ENCODE measurements around the gene SETD3. TPM values are rescaled to one million over a fixed set of nuclear protein-coding genes. Genes with fewer than 3 reads are reported as not detected.

The SETD3 gene
- total RNA-seq, 4 donors from 2014 or later: 61.8 to 78.3 (median 70.1) TPM

DNA sequence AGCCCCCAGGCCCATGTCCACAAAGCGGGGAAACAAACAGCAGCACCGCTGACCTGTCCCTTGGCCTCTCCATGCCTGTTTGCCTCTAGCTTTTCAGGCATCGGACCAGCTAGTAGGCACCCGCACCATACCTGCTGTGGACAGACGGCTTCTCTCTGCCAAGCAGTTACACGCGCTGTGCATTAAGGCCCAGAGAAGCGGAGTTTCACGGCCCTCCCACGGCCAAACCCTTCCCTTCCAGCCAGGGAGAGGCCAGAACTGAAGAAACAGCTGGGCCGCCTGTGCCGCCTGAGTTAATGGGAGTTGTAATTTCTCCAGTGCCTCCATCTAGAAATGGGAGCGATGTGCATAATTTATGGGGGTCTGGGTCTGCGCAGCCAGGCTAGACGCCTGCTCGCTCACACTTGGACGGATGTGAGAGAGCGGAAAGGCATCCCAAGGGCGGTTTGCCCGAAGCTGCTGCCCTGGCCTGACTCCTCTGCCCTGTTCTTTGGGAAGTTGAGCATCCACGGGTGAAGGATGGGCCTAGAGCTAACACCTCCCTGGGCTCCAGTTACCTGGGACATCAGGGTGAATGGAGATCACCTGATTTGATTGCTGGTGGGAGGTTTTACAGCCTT, 119.0 kb downstream of the SETD3 start:
- TF ChIP-seq, protein P1, sequence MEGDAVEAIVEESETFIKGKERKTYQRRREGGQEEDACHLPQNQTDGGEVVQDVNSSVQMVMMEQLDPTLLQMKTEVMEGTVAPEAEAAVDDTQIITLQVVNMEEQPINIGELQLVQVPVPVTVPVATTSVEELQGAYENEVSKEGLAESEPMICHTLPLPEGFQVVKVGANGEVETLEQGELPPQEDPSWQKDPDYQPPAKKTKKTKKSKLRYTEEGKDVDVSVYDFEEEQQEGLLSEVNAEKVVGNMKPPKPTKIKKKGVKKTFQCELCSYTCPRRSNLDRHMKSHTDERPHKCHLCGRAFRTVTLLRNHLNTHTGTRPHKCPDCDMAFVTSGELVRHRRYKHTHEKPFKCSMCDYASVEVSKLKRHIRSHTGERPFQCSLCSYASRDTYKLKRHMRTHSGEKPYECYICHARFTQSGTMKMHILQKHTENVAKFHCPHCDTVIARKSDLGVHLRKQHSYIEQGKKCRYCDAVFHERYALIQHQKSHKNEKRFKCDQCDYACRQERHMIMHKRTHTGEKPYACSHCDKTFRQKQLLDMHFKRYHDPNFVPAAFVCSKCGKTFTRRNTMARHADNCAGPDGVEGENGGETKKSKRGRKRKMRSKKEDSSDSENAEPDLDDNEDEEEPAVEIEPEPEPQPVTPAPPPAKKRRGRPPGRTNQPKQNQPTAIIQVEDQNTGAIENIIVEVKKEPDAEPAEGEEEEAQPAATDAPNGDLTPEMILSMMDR (IDR thresholded peaks at IDR 0.05): no peak
- ATAC-seq (ENCODE audit: low FRiP score) (no peak), DNase-seq (ENCODE audit: low spot score) (no peak)

DNA sequence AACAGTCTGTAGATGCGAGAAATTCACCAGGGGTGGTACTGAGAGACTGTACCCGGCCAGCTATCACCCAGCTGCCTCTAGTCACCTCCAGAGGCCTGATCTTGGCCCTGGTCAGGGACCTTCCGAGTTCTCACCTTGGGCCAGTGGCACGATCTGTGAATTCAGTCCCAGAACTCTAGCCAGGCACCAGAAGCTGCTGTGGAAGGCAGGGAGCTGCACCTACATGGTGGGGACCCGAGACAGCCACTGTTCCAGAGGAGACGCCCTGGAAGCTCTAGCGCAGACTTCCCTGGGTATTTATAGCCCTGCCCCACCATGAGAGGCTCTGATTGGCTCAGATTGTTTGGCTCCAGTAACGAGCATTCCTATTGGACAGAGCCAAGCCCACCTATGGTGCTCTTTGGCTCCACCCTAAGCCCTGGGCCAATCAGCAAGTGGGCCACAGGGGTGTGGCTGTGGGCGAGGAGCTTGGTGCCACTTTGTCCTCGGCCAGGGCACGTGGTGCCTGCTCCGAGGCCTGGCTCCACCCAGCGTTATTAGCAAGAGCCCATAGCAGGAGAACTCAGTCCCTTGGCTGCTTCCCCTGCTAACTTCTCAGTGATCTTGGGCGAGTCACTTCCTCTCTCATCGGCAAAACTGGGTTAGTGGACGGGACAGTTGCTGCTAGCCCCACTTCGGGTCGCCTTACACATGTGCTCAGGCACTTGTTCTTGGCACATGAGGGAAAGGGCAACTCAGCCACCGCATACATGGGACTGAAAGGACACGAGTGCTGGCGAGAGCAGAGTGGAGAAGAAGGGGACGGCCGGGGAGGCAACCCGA, 119.7 kb downstream of the SETD3 start:
- TF ChIP-seq, protein P1 (IDR thresholded peaks at IDR 0.05): no peak
- no peak for DNase-seq (ENCODE audit: low spot score)
- ATAC-seq (ENCODE audit: low FRiP score): no peak

DNA sequence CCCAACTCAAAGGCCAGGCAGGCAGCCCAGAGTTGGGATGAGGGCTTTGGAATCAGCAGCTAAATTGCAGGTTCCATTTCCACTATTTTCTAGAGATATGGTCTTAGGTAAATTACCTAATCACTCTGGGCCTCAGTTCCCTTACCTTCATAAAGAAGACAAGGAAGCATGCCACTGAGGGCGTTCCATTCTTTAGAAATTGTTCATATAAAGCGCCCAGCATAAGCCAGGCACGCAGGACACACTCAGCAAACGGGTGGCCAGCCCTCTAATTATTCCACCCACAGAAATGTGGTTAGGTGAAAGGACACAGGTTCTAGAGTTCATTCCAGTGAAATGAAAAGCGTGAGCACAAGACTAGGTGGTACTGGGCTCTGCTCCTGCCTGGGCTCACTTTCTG, 120.8 kb downstream of the SETD3 start:
- DNase-seq (ENCODE audit: low spot score): no peak
- TF ChIP-seq, protein P1 (IDR thresholded peaks at IDR 0.05): no peak

DNA sequence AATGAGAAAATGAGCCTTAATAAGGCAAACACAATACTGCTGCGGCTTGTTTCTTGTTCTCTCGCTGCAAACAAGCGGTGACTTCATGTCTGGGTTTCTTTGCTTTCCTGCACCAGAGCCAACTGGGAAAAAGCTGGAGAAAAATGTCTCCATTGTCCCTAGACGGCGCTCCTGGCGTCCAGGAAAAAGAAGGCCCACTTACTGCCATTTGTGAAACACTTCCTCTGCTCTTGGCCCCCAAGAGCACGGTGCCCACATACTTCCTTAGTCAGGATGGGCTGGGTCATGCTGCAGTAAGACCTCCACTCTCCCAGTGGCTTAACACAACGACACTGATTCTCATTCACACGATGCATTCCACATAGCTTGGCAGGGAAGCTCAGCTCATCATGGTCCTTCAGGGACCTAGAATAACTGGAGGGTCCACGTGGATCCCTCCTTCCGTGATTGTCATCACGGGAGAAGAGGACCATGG, 122.7 kb downstream of the SETD3 start:
- DNase-seq (ENCODE audit: low spot score) (no peak), ATAC-seq (ENCODE audit: low FRiP score) (no peak)
- TF ChIP-seq, protein P1 (IDR thresholded peaks at IDR 0.05): no peak

More for the DNA sequence above, 120.8 kb downstream of the SETD3 start:
- ATAC-seq (ENCODE audit: low FRiP score): no peak

DNA sequence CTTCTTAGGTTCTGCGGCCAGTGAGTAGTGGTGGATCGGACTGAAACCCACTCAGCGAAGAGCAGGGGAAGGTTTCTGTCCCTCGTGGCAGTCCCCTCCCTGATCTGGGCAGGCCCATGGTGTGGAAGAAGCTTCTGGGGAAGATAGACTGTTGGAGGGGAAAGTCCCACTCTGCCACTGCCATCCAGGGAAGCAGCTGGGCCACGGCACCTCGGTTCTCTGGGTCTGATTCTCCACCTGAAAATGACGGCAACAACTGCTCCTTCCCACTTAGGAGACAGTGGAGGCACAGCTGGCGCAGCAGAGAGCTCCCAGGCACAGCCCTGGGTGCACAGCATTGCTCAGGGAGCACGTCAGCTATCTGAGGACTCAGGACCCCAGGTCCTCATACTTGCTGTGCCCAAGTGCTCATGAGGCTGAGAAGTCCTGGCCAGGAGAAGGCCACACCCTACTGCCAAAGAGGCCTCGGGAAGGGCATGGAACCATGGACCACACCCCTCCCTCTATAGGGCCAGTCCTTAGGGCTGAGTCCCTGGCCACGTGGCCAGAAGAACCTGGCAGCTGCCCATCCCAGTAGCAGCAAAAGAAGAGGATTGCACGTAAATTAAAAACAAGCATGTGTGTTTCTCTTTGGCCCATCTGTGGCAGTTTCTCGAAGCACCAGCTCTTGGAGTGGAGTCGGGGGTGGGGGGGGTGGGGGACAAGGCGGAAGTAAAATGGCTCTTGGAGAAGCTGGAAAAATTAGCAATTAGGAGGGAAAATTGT, 123.3 kb downstream of the SETD3 start:
- DNase-seq (ENCODE audit: low spot score): no peak
- TF ChIP-seq, protein P1 (IDR thresholded peaks at IDR 0.05): no peak
- no peak for ATAC-seq (ENCODE audit: low FRiP score)

DNA sequence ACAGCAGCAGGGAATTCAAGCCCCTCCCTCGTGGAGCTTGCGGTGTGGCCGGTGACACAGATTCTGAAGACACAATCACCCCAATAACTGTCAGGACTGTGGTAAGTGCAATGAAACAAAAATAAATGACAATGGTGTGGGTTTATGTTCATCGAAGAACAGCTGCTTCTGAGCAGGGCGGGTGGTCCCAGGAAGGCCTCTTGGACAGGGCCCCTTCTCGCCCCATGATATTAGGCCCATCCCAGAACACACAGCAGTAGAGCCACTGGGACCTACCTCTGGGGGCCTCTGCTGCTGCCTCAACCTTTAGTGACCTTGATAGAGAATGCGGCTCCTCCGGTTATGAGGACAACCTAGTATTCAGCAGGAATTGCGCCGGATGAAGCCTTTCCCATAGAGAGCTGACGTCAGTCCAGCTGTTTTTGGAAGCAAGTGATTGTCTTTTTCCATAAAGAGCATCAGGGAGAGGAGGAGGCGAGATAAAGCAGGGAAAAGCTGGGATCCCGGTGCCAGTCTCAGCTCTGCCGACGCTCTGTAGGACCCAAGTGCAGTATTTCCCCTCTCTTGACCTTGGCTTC, 124.5 kb downstream of the SETD3 start:
- no peak for DNase-seq (ENCODE audit: low spot score)
- ATAC-seq (ENCODE audit: low FRiP score): no peak
- TF ChIP-seq, protein P1 (IDR thresholded peaks at IDR 0.05): no peak
